HL-60/S4 (cell line): Measurements from ENCODE around the gene AGPAT1.
"Not testable (repeated sequence)": the region's sequence is repeated elsewhere in the genome, so short reads cannot be mapped to it uniquely, and the experiment has no call there.

Experiments
- in situ Hi-C: fragments of 300-500 bp; cut with MboI; formaldehyde crosslinking; loops from 2 replicates; pipeline ENCODE4 v1.14.3; 2022; ENCODE audit warnings: low sequenced_read_pairs

AGPAT1 gene

DNA sequence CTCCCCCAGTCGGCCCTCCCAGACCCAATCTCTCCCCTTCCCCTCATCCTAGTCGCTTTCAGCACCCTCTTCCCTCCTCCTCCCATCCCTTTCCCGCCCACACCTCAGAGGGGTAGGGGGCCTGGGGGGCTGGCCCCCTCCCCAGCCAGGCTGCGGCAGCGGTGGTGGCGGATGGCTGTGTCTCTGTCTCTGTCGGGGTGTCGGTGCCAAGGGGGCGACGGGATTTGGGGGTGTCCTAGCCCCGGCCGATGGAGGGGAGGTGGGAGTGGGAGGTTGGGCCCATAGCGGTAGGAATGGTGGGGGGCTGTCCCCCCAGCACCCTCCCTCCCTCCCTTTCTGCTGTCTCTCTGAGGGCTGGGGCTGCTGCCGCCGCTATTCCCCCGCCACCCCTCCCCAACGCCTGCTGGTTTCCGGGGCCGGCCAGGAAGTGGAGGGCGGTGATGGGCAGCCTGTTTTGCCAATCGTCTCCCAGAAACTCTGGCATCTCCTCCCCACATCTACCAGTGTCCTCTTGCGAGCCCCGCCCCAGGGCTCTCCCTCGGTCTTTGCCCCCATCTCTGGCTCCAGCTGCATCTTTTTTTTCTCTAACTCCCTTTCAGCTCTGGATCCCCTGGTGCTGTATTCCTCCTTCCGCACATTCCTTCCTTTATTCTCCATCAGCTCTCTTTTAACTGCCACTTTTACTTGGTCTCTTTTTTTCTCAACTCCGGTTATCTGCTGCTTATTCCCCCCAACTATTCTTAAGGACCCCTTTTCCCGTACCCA is at the start of gene AGPAT1:
Gene AGPAT1 (minus strand): TSS at position 374 of the 765 bp plus-strand sequence. CDS start 4,588 bp downstream, outside the sequence.
- in situ Hi-C loops = no loop called here

GRCh38 chr6:32224696-32225095 is 48.8 kb upstream of the AGPAT1 start:
- in situ Hi-C loops = no loop called here

DNA sequence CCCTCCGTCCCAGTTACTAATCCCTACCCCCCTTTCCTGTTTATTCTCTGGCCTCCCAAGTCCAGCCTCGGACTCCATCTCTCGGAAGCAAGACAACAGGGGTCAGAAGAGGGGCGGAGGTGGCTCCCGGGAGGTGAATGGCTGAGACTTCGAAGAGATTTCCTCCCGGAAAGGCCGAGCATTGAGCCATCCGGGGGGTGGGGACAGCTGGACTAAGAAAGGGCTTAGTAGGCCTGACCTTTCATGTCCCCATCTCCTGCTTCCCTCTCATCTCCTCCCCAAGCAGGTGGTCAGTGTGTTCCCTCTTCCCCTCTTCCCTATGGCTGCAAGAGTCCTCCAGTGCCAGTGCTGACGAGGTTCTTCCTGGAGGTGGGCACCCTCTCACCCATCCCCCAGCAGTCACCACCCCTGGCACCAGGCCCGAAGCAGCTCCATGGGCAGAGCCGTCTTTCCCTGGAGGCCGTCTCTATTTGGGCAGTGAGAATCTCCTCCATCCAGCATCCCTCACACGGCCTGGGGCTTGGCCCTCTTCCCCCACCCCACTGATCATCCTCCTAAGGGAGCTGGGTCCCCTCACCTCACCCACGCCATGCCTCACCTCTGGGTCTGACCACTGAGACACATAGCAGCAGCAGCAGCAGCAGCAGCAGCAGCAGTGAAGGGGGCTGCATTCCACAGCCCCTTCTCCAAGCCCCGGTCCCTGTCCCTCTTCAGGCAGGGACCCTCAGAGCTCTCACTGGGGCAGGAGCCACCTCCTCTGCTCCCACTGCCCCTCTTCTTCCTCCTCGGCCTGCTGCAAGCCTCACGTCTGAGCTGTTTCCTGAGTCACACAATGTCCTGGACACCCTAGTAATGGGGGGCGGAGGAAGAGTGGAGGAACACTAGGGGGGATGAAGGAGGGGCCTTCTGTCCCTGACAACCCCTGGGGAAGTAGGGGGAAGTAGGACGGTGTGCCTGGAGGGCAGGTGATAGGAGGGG is 47.7 kb upstream of the AGPAT1 start, which contains the start of gene NOTCH4:
Gene NOTCH4 (minus strand): TSS at position 810 of the 978 bp plus-strand sequence. CDS start 139 bp downstream, at position 671.
- in situ Hi-C loops = no loop called here

DNA sequence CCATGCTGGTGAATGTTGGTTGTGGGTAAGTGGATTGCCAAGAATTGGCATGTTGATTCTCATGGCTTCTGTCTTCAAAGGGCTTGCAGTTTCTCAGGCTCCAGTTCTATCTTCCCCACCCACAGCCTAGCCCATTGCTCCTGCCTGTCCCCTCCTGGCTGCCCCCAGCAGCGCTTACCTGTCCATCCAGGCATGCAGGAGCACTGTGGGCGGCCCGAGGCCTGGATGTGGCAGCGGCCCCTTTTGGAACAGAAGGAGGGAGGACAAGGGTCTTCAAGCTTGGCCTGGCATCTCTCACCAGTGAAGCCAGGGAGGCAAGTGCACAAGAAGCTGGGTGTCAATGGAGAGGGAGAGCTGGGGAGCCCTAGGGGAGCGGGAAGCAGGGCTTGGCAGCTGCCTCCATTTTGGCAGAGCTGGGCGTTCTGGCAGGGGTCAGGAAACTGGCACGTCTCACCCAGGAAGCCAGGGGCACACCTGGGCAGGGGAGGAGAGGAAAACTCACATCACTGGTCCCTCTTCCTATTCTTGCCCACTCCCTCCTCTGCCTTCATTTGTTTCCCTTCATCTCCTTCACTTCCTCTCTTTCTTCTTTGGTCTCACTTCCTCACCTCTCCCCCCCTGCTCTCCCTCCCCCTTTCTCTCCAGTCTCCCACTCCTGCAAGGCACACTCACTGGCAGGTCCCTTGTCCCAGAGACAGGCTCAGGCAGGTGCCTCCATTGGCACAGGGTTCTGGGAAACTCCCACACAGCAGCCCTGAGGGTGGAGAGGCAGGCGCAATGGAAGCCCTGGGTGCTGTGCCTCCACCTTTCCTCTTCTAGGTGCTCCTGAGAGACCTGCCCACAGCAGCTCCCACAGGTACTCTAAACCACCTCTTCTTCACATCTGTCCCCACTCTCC is 46.7 kb upstream of the AGPAT1 start:
- in situ Hi-C loops = no loop called here

GRCh38 chr6:32220021-32220420 is 44.1 kb upstream of the AGPAT1 start:
- in situ Hi-C loops = no loop called here

DNA sequence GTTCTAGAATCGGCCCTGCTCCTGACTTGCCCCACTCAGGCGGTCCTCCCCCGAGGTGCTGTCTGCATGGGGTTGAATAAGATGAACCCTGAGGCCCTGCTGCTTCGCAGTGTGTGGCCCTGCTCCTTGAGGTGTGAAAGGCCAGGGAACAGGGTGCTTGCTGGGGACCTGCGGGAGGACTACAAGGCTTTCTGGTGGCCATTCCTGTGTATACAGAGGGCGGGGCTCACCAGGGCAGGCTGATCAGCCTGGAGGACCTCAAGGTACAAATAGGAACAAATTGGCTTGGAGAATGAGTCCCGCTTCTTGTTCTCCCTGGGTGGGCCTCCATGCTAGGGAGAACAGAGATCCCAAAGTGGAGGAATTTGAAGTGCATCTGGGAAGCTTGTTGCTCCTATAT is 42.3 kb upstream of the AGPAT1 start:
- in situ Hi-C loops = no loop called here

DNA sequence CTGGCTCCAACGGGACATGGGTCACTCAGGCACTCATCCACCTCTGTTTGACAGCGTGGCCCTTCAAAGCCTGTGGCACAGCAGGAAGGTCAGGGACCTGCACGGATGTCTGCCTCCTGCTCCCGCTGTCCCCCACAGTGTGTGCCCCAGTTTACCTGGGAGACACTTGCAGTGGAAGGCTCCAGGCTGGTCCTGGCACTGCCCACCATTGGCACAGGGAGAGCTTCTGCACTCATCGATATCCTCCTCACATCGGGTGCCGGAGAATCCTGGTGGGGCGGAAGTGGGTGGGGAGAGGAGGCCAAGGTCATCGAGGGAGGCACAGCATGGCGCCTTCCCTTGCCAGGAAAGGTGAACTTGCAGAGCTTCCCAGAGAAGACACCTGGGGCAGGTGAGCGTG is 41.1 kb upstream of the AGPAT1 start:
- in situ Hi-C loops = no loop called here

DNA sequence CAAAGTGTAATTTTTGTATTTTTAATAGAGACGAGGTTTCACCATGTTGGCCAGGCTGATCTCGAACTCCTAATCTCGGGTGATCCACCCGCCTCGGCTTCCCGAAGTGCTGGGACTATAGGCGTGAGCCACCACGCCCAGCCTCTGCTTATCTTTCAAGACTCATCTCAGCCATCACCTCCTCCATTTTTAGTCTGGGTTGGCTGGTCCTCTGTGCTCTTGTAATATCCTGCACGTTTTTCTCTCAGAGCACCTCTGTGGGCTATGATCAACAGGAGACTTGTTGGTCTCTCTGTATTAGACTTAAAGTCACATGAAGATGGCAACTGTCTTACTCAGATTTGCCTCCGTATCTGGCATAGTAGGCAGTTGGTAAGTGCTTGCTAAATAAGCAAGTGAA is 40.4 kb upstream of the AGPAT1 start:
- in situ Hi-C loops = no loop called here

- in situ Hi-C loops = no loop called here
Observed at GRCh38 chr6:32215617-32216016, 39.7 kb upstream of the AGPAT1 start.

- in situ Hi-C loops = no loop called here
Observed at GRCh38 chr6:32214126-32214525, 38.2 kb upstream of the AGPAT1 start.

GRCh38 chr6:32213649-32214048 is 37.8 kb upstream of the AGPAT1 start:
- in situ Hi-C loops = no loop called here

DNA sequence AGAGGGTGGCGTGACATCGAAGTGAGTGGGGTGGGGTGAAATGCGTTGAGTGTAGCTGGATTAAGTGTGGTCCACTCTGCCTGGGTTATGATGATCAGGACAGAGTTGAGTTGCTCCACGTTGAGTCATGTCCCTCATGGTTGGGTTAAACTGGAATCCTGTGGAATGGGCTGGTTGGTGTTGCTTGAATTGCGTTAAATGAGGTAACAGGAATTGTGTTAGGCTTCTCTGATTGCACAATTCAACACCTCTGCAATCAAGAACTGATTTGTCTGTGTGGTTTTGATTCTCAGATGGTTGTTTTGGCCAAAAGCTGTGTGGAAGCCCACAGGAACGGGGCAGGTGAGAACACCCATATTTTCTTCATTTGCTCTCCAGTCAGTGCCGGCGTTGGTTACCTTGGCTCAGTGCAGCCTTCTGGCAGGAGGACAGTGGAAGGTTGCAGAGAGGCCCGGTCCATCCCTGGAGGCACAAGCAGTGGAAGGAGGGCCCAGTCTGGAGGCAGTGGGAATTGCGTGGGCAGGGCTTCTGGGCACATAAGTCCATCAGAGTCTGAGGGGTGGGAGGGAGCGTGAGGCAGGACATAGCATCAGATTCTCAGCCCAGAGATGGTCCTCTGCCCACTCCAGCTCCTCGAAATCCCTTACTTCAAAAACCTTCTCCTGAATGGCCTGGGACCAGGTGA is 36.3 kb upstream of the AGPAT1 start:
- in situ Hi-C loops = no loop called here

DNA sequence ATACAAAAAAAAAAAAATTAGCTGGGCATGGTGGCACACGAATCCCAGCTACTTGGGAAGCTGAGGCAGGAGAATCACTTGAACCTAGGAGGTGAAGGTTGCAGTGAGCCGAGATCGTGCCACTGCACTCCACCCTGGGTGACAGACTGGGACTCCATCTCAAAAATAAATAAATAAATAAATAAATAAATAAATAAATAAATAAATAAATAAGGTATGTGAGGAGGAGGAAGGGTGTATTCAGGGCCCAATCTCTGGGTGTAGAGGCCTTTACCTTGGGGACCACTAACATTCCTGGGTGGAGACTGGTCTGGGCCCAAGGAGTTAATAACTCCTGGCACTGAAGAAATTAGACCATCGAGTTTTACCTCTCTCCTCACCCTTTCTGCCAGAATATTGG is 35.5 kb upstream of the AGPAT1 start:
- in situ Hi-C loops = not testable (repeated sequence)

DNA sequence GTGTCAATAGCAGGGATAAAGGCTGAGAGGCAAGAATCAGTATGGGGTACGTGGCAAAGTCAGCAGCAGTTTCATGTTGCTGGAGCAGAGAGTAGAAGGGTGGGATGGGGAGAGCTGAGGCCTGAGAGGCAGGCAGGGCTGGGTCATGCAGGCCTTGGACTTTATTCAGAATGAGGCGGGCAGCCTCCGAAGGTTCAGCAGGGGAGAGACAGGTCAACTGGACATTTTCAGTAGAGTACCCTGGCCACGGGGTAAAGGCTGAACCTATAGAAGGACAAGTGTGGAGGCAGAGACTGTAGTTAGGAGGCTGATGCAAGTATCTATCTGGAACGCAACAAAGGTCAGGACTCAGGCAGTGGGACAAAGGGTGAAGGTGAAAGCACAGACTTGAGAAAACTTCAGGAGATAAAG is 34.3 kb upstream of the AGPAT1 start:
- in situ Hi-C loops = no loop called here

DNA sequence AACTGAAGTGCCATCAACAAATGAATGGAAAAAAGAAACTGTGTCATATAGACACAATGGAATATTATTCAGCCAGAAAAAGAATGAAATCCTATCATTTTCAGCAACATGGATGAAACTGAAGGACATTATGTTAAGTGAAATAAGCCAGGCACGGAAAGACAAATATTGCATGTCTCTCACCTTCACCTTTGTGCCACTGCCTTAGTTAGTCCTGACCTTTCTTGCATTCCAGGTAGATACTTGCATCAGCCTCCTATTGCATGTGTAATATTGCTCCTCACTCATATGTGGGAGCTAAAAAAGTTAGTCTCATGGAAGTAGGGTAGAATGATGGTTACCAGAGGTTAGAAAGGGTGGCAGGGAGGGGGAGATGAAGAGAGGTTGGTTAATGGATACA is 33.1 kb upstream of the AGPAT1 start:
- in situ Hi-C loops = no loop called here

DNA sequence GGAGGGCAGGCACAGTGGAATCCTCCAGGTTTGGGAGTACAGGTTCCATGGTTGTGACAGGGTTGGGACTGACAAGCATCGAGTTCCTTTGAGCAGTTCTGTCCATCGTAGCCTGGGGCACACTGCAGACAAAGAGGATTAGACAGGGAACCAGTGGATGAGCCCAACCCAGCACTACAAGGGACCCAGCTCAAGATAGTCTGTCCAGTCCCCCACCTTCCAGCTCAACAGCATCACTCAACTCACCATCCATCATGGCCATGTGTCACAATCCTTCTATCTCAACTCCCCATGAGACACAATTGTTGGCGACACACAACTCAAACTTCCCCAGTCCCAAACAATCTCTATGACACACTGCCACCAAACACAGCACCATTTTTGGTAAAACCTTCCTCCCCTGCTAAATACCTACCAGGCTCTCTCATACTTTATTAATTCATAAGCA is 28.4 kb upstream of the AGPAT1 start:
- in situ Hi-C loops = no loop called here

- in situ Hi-C loops = no loop called here
Observed at GRCh38 chr6:32203426-32204267, 27.8 kb upstream of the AGPAT1 start.

- in situ Hi-C loops = no loop called here
Observed at GRCh38 chr6:32202186-32202585, 26.3 kb upstream of the AGPAT1 start.
